HG03060 (cell line): ENCODE results near the gene DIO3.

Experiments
- ATAC-seq: cut with Tn5 transposase; IDR thresholded peaks from one replicate; pipeline ENCODE4 v1.9.1; 2021; ENCODE audit warnings: low read depth, moderate number of reproducible peaks; ENCODE audit not compliant: unreplicated experiment

The DIO3 gene

GRCh38 chr14:101594511-101595148 lies 33.3 kb downstream of the DIO3 start:
- no peak for ATAC-seq

GRCh38 chr14:101595349-101595748 lies 34.1 kb downstream of the DIO3 start:
- ATAC-seq, result no peak

GRCh38 chr14:101595887-101596721 lies 34.8 kb downstream of the DIO3 start:
- no peak for ATAC-seq

- ATAC-seq, result no peak
These were observed 35.4 kb downstream of the DIO3 start for GRCh38 chr14:101596742-101597141.

GRCh38 chr14:101598159-101598558 lies 36.9 kb downstream of the DIO3 start:
- no peak for ATAC-seq

GRCh38 chr14:101598571-101599233 lies 37.4 kb downstream of the DIO3 start:
- ATAC-seq, result no peak

- ATAC-seq, result no peak
These were observed 38.1 kb downstream of the DIO3 start for GRCh38 chr14:101599234-101599885.

GRCh38 chr14:101600336-101600890 lies 39.1 kb downstream of the DIO3 start:
- ATAC-seq, result no peak

GRCh38 chr14:101600891-101601605 lies 39.8 kb downstream of the DIO3 start:
- ATAC-seq, result no peak

GRCh38 chr14:101601606-101602465 lies 40.5 kb downstream of the DIO3 start:
- no peak for ATAC-seq

GRCh38 chr14:101602466-101602840 lies 41.2 kb downstream of the DIO3 start:
- ATAC-seq, result no peak

GRCh38 chr14:101603096-101603495 lies 41.8 kb downstream of the DIO3 start:
- no peak for ATAC-seq

GRCh38 chr14:101604228-101604934 lies 43.1 kb downstream of the DIO3 start:
- no peak for ATAC-seq

- ATAC-seq, result no peak
These were observed 43.9 kb downstream of the DIO3 start for GRCh38 chr14:101604935-101605780.

- no peak for ATAC-seq
These were observed 44.5 kb downstream of the DIO3 start for GRCh38 chr14:101605836-101606235.
